Activated T-cell treated with anti-CD3 and anti-CD28 coated beads, Interleukin-2, amount 50 U/mL, for 4 hours (primary cell): ENCODE results near the gene FAM3B. TPM values are rescaled to one million over a fixed set of nuclear protein-coding genes. Genes with fewer than 3 reads are reported as not detected.
"Not testable (repeated sequence)": the region's sequence is repeated elsewhere in the genome, so short reads cannot be mapped to it uniquely, and the experiment has no call there.

Source experiments
- ATAC-seq, 2 donors: fragments of 200-7000 bp; cut with Tn5 transposase; one replicate each; pipeline ENCODE4 v1.10.0; 2021
- DNase-seq: peaks from one replicate; pipeline ENCODE4 v3.0.0-alpha.2; 2020
- H3K27me3 Mint-ChIP-seq: one replicate; pipeline ENCODE4 v1.8.0; 2021; ENCODE audit warnings: low read depth, mixed read lengths
- H3K36me3 Mint-ChIP-seq: one replicate; pipeline ENCODE4 v1.8.0; 2022; ENCODE audit warnings: mixed read lengths; ENCODE audit not compliant: insufficient read depth
- H3K4me1 Mint-ChIP-seq: one replicate; pipeline ENCODE4 v1.8.0; 2021; ENCODE audit warnings: low read depth, mixed read lengths
- H3K4me3 Mint-ChIP-seq: one replicate; pipeline ENCODE4 v1.8.0; 2021; ENCODE audit warnings: mild to moderate bottlenecking, moderate library complexity, mixed read lengths
- H3K9me3 Mint-ChIP-seq: one replicate; pipeline ENCODE4 v1.8.0; 2021; ENCODE audit warnings: mixed read lengths
- total RNA-seq, 3 donors: library from RNA; stranded (reverse); gene quantifications; one replicate each; pipeline ENCODE4 v1.2.1, GENCODE V29; 2021

Gene FAM3B
- total RNA-seq, 3 donors from 2014 or later: not detected

DNA sequence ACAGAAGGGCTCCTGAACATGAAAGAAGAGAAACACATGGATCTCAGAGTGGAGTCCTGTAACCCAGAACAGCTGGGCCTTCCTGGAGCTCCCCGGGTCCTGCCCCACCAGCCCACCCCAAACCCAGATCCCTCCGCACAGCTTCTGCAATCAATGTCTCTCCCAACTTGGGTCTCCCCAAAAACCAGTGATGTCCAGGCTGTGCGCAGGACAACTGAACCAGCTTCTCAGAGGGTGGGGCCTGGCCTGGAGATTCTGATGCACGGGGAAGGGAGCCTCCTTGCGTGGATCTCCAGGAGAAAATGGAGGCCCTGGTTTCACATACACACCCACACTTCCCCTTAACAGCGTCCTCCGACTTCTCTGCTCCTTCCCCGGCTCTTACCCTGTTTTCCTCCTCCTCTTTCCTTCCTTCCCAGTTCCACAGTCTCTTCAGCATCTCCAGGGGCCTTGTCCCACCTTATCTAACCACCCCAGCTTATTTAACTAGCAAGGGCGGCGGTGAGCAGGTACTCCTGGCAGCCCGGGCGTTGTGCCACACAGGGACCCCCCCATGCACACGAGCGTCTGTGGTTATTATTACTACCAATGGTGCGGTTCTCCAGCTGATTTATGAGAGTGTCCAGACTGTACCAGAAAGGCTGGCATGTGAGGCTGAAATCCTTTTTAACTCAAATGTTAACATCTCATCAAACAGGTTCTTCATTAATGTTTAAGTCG lies 34.0 kb downstream of the FAM3B start:
- H3K27me3 Mint-ChIP-seq: peaks cover 19% of the 10 kb centered on the region
- ATAC-seq (no peak), DNase-seq (no peak)
- H3K4me3 Mint-ChIP-seq: no peak overlapping the region
- no peaks in the 10 kb centered on the region for H3K9me3 Mint-ChIP-seq
- H3K36me3 Mint-ChIP-seq: no peaks in the 10 kb centered on the region
- no peaks in the 10 kb centered on the region for H3K4me1 Mint-ChIP-seq

DNA sequence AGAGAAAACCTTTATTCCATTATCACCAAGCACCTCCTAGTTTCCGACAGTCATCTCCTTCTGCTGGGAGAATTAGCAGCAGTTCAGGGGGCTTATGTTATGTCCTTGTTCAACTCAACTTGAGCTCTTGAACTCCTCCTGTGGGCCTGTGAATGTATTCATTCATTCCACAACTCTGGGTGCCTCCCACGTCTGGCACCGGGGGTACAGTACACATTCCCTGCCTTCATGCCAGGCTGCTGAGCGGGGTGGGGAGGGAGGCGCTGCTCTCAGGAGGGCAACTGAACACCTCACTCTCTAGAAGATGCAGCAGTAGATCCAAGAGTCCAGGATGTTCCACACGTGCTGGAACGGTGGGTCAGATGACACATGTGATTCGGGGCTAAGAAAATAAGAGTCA lies 40.9 kb downstream of the FAM3B start:
- no peak overlapping the region for H3K4me3 Mint-ChIP-seq
- no peaks in the 10 kb centered on the region for H3K27me3 Mint-ChIP-seq
- ATAC-seq: no peak
- H3K36me3 Mint-ChIP-seq: no peaks in the 10 kb centered on the region
- no peaks in the 10 kb centered on the region for H3K9me3 Mint-ChIP-seq
- no peak for DNase-seq
- peaks cover 18% of the 10 kb centered on the region for H3K4me1 Mint-ChIP-seq

DNA sequence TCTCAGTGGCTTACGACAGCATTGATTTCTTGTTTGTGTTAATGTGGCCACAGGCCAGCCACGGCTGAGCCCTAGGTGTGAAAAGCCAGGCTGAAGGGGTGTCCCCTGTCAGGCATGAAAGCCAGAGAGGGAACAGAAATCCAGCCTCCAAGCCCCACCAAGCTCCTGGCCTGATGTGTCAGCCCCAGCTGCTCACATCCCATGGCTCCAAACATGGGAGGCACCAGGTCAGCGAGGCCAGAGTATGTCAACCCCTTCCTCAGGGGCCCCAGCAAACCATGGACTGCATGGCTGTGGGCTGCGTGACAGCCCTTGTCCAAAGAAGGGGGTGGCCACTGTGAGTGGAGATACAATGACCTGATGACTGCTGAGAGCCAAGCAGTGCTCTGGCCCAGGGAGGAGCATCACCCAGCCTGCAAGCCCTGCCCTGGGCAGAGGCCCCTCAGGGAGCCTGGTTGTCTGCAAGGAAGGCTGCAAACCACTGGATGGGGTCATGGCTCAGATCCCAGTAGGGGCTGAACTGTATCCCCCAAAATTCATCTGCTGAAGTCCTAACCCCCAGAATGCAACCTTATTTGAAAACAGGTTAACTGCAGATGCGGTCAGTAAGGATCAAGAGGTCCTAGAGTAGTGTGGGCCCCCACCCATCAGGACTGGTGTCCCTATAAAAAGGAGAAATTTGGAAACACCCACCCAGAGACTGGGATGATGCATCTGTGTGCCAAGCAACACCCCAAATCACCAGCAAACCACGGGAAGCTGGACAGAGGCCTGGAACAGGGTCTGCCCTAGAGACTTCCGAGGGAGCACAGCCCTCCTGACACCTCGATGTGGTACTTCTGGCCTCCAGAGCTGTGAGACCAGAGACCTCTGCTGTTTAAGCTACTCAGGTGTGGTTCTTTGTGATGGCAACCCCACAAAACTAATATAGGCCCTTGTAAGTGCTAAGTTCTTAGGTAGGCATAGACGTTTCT lies 41.9 kb downstream of the FAM3B start:
- Mint-ChIP-seq H3K27me3 (no peaks in the 10 kb centered on the region), H3K4me1 (peaks cover 27% of the 10 kb centered on the region), H3K4me3 (no peak overlapping the region), H3K9me3 (no peaks in the 10 kb centered on the region), H3K36me3 (no peaks in the 10 kb centered on the region)
- DNase-seq: no peak
- no peak for ATAC-seq

DNA sequence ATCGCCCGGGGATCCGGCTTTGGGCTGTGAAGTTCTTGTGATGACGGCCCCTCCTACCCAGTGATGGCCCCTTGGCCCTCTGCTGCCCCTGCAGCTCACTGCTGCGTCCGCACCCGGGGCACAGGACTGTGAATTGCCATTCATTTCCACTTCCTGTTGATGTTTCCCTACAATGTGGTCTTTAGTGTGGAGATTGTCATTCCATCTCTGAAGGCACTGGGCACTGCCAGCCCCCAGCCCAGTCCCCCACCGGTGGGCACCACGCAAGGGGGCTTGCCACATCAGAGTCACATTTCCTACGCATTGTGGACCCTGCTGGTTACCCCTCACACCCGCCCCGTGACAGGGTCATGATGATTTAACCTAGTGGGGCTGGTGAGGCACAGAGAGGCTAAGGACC lies 42.7 kb downstream of the FAM3B start:
- Mint-ChIP-seq H3K9me3 (no peaks in the 10 kb centered on the region), H3K4me1 (peaks cover 35% of the 10 kb centered on the region), H3K36me3 (no peaks in the 10 kb centered on the region), H3K4me3 (no peak overlapping the region), H3K27me3 (no peaks in the 10 kb centered on the region)
- DNase-seq (no peak), ATAC-seq (no peak)

DNA sequence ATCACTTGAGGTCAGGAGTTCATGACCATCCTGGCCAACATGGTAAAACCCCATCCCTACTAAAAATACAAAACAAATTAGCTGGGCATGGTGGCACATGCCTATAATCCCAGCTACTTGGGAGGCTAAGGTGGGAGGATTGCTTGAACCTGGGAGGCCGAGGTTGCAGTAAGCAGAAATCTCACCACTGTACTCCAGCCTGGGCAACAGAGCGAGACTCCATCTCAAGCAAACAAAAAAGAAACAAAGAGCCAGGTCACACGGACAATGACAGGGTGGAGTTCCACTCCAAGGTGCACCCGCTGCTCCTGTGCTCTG lies 43.1 kb downstream of the FAM3B start:
- not testable (repeated sequence) for H3K36me3 Mint-ChIP-seq, H3K9me3 Mint-ChIP-seq, DNase-seq, H3K4me3 Mint-ChIP-seq, ATAC-seq, H3K27me3 Mint-ChIP-seq
- peaks cover 39% of the 10 kb centered on the region for H3K4me1 Mint-ChIP-seq

DNA sequence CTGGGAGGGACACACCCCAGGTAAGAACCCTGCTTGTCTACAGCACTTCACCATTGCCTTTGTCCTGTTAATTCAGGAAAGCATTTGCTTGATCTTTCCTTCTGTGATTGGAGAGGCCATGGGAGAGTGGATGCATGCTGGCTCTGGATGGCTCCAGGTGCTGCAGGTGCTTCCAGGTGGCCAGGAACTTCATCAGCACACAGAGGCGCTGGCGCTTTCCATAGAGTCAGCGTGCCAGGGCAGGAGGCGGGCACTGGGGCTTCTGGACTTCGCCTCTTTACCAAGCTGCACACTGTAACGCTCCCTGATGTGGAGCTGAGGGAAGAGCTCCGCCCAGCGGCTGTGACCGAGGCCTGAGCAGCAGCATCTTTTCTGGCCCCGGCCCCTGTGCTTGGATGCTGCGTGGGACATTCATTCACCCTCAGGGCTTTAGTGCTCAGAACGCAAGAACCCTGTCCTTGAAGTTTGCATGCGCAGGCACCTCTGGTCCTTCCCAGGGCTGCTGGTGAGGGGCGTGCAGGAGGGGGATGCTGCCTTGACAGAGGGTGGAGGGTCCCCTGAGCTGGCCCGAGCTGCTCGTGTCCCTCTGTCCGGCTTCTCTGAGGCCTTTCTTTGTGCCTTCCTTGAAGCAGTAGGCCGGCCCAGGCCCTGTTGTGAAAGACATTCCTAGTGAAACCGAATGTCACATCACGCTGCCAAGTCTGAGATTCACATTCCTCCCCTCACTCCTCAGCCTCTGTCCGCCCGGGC lies 43.6 kb downstream of the FAM3B start:
- Mint-ChIP-seq H3K4me3 (no peak overlapping the region), H3K9me3 (no peaks in the 10 kb centered on the region), H3K27me3 (no peaks in the 10 kb centered on the region), H3K36me3 (peaks cover 6% of the 10 kb centered on the region), H3K4me1 (peaks cover 44% of the 10 kb centered on the region)
- ATAC-seq (no peak), DNase-seq (no peak)

DNA sequence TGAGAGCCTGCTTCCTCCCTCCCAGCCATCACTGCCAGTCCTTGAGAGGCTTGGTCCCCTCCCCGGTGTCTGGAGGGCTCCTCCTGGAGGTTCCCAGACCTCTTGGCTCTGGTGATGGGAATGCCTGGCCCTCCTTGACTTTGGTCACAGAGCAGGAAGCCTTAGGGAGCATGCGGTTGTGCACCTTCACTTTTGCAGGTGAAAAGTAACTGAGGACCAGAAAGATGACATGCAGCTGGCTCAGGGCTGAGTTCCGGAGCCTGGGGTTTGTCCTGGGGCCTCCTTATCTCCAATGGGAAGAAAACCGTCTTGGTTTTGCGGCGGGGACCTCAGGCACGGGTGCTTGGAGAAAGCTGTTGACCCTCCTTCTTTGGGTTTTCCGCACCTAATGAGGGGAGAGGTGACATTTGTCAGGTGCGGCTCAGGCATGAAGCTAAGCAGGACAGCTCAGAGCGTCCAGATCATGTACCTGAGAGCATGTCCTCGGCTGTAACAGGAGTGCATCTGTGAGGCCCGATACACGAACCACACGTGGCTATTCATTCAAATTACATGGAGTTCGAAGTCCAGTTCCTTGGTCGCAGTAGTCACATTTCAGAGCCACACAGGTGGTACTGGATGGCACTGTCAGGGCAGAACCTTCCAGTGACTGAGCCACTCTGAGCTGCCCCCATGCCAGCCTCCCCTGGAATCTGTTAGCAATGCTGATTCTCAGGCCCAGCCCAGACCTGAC lies 44.6 kb downstream of the FAM3B start:
- ATAC-seq: peak in 1 of 2 donors; percentile 1
- Mint-ChIP-seq H3K4me3 (peak overlapping the region; percentile 90), H3K9me3 (no peaks in the 10 kb centered on the region), H3K27me3 (no peaks in the 10 kb centered on the region), H3K36me3 (peaks cover 14% of the 10 kb centered on the region), H3K4me1 (peaks cover 53% of the 10 kb centered on the region)
- no peak for DNase-seq

DNA sequence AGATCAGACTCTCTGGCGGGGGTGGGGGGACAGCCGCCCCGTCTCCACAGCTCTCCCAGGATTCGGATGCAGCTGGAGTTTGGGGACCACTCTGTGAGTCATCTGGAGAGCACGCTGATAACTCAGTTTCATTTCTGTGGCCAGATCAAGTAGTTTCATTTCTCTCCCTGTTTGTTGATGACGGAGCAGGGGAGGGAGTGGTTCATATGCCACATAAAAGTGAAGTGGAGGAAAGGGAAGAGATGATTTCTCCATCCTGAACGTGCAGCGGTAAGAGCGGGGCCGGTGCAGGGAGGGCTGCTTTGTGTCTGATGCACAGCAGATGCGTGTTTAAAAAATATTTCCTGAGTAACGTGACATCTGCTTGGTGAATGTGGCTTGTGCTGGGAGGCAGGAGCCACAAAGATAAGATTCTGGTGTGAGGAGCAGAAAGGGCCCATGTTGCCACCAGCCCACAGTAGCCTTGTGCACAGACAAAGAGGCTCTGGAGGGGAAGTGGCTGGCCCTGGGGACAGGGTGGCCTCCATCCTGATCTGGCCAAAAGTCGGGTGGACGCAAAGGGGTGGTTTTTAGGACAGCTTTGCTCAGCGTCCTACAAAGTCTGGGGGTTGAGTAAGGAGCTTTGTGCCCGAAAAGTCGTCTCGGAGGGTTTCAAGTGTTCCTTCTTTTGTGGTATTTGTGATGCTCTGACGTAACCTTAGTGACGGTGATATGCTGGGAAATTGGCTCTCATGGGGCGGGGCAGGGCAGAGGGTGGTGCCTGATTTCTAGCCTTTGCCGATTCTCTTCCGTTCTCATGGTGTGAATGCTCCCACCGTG lies 45.4 kb downstream of the FAM3B start, which contains the start of gene MX2:
Gene MX2, plus strand, starts transcription at position 242 of the 819 bp plus-strand sequence. CDS start 14,880 bp downstream, outside the sequence.
- DNase-seq (peak; percentile 73), ATAC-seq (peak; percentile 81 to 84)
- H3K36me3 Mint-ChIP-seq: peaks cover 19% of the 10 kb centered on the region
- H3K9me3 Mint-ChIP-seq: no peaks in the 10 kb centered on the region
- no peaks in the 10 kb centered on the region for H3K27me3 Mint-ChIP-seq
- H3K4me1 Mint-ChIP-seq: peaks cover 59% of the 10 kb centered on the region
- H3K4me3 Mint-ChIP-seq: peak within 1 kb of the TSS; percentile 90

DNA sequence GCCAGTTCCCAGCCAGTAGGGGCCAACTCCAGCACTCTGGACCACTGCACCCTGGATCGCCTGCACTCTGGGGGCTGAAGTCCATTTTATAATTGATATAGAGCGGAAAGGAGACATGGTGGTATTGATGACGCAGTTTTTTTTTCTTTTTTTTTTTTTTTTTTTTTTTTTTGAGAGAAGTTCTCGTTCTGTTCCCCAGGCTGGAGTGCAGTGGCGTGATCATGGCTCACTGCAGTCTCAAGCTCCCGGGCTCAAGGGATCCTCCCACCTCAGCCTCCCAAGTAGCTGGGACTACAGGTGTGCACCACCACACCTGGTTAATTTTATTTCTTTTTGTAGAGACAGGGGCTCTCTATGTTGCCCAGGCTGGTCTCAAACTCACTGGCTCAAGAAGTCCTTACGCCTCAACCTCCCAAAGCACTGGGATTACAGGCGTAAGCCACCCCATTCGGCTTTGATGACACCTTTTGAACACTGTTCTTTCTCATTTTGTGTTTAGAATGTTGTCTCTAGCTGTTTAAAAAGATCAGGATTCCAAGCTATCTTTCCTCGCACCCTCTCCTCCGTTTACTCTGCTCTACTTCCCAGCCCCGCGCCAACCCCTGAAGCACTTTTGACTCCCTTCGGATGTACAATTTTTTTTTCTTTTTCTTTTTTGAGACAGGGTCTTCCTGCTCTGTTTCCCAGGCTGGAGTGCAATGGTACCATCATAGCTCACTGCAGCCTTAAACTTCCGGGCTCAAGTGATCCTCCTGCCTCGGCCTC lies 46.2 kb downstream of the FAM3B start:
- no peak for DNase-seq
- no peaks in the 10 kb centered on the region for H3K9me3 Mint-ChIP-seq
- H3K36me3 Mint-ChIP-seq: peaks cover 21% of the 10 kb centered on the region
- peak overlapping the region; percentile 90 for H3K4me3 Mint-ChIP-seq
- ATAC-seq: no peak
- peaks cover 63% of the 10 kb centered on the region for H3K4me1 Mint-ChIP-seq
- H3K27me3 Mint-ChIP-seq: no peaks in the 10 kb centered on the region

DNA sequence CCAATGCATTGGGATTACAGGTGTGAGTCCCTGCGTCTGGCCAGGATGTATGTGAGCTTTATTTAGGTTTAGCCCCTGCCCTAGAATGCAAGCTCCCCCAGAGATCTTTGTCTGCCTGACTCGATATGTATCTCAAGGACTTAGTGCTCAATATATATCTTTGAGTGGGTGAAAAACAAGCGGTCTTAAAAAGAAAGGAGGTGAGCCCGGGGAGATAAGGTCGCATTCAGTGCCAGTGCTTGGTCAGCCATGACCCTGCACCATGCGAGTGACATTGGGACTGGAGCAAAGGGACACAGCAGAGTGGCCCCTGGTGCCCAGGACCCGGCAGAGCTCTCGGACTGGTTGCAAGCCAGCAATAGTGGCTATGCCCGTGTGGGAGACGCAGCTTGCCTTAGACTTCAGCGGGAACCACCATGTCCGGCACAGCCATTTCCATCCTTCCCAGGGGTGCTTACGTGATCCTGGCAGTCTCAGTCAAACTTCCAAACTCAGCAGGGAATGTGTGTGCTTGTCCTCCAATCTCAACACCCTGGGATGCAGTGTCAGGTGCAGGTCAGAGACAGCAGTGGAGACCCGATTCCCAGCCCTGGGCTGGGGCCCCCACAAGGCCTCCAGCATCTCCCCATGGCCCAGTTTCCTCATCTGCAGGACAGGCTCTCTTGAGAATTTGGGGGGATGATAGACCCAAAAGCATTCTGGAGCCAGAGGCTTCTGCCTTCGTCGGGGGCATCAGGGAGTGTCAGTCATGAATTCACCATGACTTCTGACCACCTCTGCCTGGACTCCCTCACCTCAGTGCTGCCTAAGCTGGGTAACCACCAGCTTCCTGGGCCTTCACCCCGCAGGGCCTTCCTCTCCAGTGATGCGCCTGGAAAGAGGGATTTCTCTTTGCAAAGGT lies 47.0 kb downstream of the FAM3B start:
- Mint-ChIP-seq H3K27me3 (no peaks in the 10 kb centered on the region), H3K4me1 (peaks cover 72% of the 10 kb centered on the region), H3K4me3 (peak overlapping the region; percentile 90), H3K36me3 (peaks cover 27% of the 10 kb centered on the region), H3K9me3 (no peaks in the 10 kb centered on the region)
- ATAC-seq (no peak), DNase-seq (no peak)

DNA sequence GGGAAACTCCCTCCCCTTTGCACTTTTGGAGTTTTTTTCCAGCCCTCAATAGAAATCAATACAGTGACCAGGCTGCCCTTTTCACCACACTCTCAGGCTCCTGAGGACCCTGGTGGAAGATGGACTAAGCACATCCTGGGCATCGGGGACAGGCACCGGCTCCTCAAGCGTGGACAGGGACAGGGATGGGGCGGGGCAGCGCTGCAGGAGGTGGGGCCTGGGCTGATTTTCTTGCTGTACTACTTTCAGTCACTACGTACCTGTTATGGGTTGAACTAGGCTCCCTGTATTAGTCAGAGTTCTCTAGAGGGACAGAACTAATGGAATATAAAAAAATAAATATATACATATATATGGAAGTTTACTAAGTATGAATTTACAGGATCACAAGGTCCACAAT lies 47.7 kb downstream of the FAM3B start:
- DNase-seq: no peak
- no peak overlapping the region for H3K4me3 Mint-ChIP-seq
- H3K9me3 Mint-ChIP-seq: no peaks in the 10 kb centered on the region

More for the DNA sequence above, 47.7 kb downstream of the FAM3B start:
- peaks cover 27% of the 10 kb centered on the region for H3K36me3 Mint-ChIP-seq
- peaks cover 79% of the 10 kb centered on the region for H3K4me1 Mint-ChIP-seq
- no peak for ATAC-seq
- H3K27me3 Mint-ChIP-seq: no peaks in the 10 kb centered on the region
